H9 (cell line): ENCODE measurements around the gene CD2AP. TPM values are rescaled to one million over a fixed set of nuclear protein-coding genes. Genes with fewer than 3 reads are reported as not detected.

ENCODE experiments used
- DNase-seq: peaks from one replicate; pipeline ENCODE4 v3.0.0-alpha.2; 2017
- H2AFZ ChIP-seq: one replicate; pipeline ENCODE4 v1.6.1; 2013; ENCODE audit warnings: mild to moderate bottlenecking, low read length, control low read depth, moderate library complexity
- H2AK5ac ChIP-seq: 2 replicates; pipeline ENCODE4 v1.6.1; 2013; ENCODE audit warnings: low read length, control low read depth, mixed read lengths; ENCODE audit not compliant: insufficient read length
- H2BK120ac ChIP-seq: one replicate; pipeline ENCODE4 v1.6.1; 2013; ENCODE audit warnings: low read depth, mild to moderate bottlenecking, low read length, control low read depth, inconsistent platforms; ENCODE audit not compliant: poor library complexity, severe bottlenecking
- H2BK12ac ChIP-seq: 2 replicates; pipeline ENCODE4 v1.6.1; 2013; ENCODE audit warnings: low read length, control low read depth, mixed read lengths, low read depth; ENCODE audit not compliant: insufficient read length
- H2BK15ac ChIP-seq: 2 replicates; pipeline ENCODE4 v1.6.1; 2013; ENCODE audit warnings: low read depth, low read length, control low read depth
- H2BK20ac ChIP-seq: one replicate; pipeline ENCODE4 v1.6.1; 2013; ENCODE audit warnings: low read depth, mild to moderate bottlenecking, low read length, control low read depth, inconsistent platforms; ENCODE audit not compliant: poor library complexity, severe bottlenecking
- H2BK5ac ChIP-seq: 2 replicates; pipeline ENCODE4 v1.6.1; 2013; ENCODE audit warnings: low read length, control low read depth, mixed read lengths; ENCODE audit not compliant: insufficient read length
- H3K14ac ChIP-seq: 2 replicates; pipeline ENCODE4 v1.6.1; 2013; ENCODE audit warnings: low read length, control low read depth; ENCODE audit not compliant: insufficient read depth
- H3K18ac ChIP-seq: 2 replicates; pipeline ENCODE4 v1.6.1; 2013; ENCODE audit warnings: low read depth, mild to moderate bottlenecking, mixed read lengths, low read length, control low read depth; ENCODE audit not compliant: insufficient read length
- H3K23ac ChIP-seq: 2 replicates; pipeline ENCODE4 v1.6.1; 2013; ENCODE audit warnings: low read length, control low read depth, mixed read lengths, low read depth; ENCODE audit not compliant: insufficient read length
- H3K23me2 ChIP-seq: 2 replicates; pipeline ENCODE4 v1.6.1; 2013; ENCODE audit warnings: low read depth, mild to moderate bottlenecking, mixed read lengths, low read length, control low read depth; ENCODE audit not compliant: insufficient read length, poor library complexity, severe bottlenecking
- H3K27ac ChIP-seq: 2 replicates; pipeline ENCODE4 v1.5.1; 2013; ENCODE audit warnings: low read length, control low read depth, mixed read lengths, low read depth; ENCODE audit not compliant: insufficient read length
- H3K27me3 ChIP-seq: 2 replicates; pipeline ENCODE4 v1.6.1; 2013; ENCODE audit warnings: low read length, control low read depth, inconsistent platforms; ENCODE audit not compliant: insufficient read depth
- H3K4ac ChIP-seq: 2 replicates; pipeline ENCODE4 v1.6.1; 2013; ENCODE audit warnings: low read depth, mild to moderate bottlenecking, control low read depth, inconsistent platforms, low read length, moderate library complexity
- H3K4me1 ChIP-seq: 2 replicates; pipeline ENCODE4 v1.6.1; 2013; ENCODE audit warnings: low read length, control low read depth, inconsistent platforms; ENCODE audit not compliant: insufficient read depth
- H3K4me2 ChIP-seq: 2 replicates; pipeline ENCODE4 v1.6.1; 2013; ENCODE audit warnings: low read length, control low read depth, mixed read lengths; ENCODE audit not compliant: insufficient read length, insufficient read depth
- H3K56ac ChIP-seq: 2 replicates; pipeline ENCODE4 v1.6.1; 2013; ENCODE audit warnings: low read depth, mild to moderate bottlenecking, mixed read lengths, low read length, control low read depth; ENCODE audit not compliant: insufficient read length
- H3K79me1 ChIP-seq: 2 replicates; pipeline ENCODE4 v1.6.1; 2013; ENCODE audit warnings: low read depth, mild to moderate bottlenecking, moderate library complexity, low read length, control low read depth, inconsistent platforms; ENCODE audit not compliant: insufficient read depth, poor library complexity, severe bottlenecking
- H3K79me2 ChIP-seq: 2 replicates; pipeline ENCODE4 v1.6.1; 2013; ENCODE audit warnings: low read length, control low read depth, inconsistent platforms; ENCODE audit not compliant: insufficient read depth
- H3K9ac ChIP-seq: 2 replicates; pipeline ENCODE4 v1.6.1; 2013; ENCODE audit warnings: low read length, control low read depth, mixed read lengths; ENCODE audit not compliant: insufficient read length; ENCODE audit errors: extremely low read depth
- H3K9me3 ChIP-seq: one replicate; pipeline ENCODE4 v1.6.1; 2013; ENCODE audit warnings: low read depth, low read length, inconsistent platforms; ENCODE audit not compliant: control insufficient read depth
- H3T11ph ChIP-seq: one replicate; pipeline ENCODE4 v1.6.1; 2013; ENCODE audit warnings: mild to moderate bottlenecking, low read length, control low read depth, inconsistent platforms
- H4K20me1 ChIP-seq: one replicate; pipeline ENCODE4 v1.6.1; 2013; ENCODE audit not compliant: control insufficient read depth, insufficient read length, insufficient read depth
- H4K5ac ChIP-seq: 2 replicates; pipeline ENCODE4 v1.6.1; 2013; ENCODE audit warnings: low read depth, mild to moderate bottlenecking, mixed read lengths, low read length, control low read depth; ENCODE audit not compliant: insufficient read length
- H4K8ac ChIP-seq: replicated peaks from 2 replicates; pipeline ENCODE4 v1.6.1; 2013; ENCODE audit warnings: low read length, control low read depth, mixed read lengths, low read depth; ENCODE audit not compliant: insufficient read length
- H4K91ac ChIP-seq: 2 replicates; pipeline ENCODE4 v1.6.1; 2013; ENCODE audit warnings: low read depth, mild to moderate bottlenecking, moderate library complexity, mixed read lengths, low read length, control low read depth; ENCODE audit not compliant: insufficient read length
- H3K27ac Mint-ChIP-seq, 3 experiments: 2 replicates in 2 of 3; 3 replicates in 1 of 3; pipeline ENCODE4 v1.8.0; 2020 to 2021; ENCODE audit warnings: mixed read lengths in 3 of 3, mild to moderate bottlenecking in 1 of 3, moderate library complexity in 1 of 3
- H3K27me3 Mint-ChIP-seq: 2 replicates; pipeline ENCODE4 v1.8.0; 2021; ENCODE audit warnings: low read depth, mild to moderate bottlenecking, moderate library complexity, mixed read lengths
- H3K36me3 Mint-ChIP-seq, 3 experiments: 2 replicates in 2 of 3; 3 replicates in 1 of 3; pipeline ENCODE4 v1.8.0; 2020 to 2021; ENCODE audit warnings: low read depth in 3 of 3, mixed read lengths in 3 of 3; ENCODE audit not compliant: insufficient read depth in 1 of 3
- H3K4me1 Mint-ChIP-seq, 2 experiments: 2 replicates each; pipeline ENCODE4 v1.8.0; 2020; ENCODE audit warnings: mixed read lengths in 2 of 2
- H3K4me3 Mint-ChIP-seq, 2 experiments: 2 replicates in 1 of 2; 3 replicates in 1 of 2; pipeline ENCODE4 v1.8.0; 2020 to 2021; ENCODE audit warnings: mild to moderate bottlenecking in 2 of 2, mixed read lengths in 2 of 2, moderate library complexity in 1 of 2
- H3K9me3 Mint-ChIP-seq, 2 experiments: 2 replicates in 1 of 2; 3 replicates in 1 of 2; pipeline ENCODE4 v1.8.0; 2020; ENCODE audit warnings: mild to moderate bottlenecking in 2 of 2, mixed read lengths in 2 of 2, moderate library complexity in 1 of 2
- CTCF ChIP-seq: fragments of 200-600 bp; sonication (generic); conservative IDR thresholded peaks from 3 replicates; pipeline ENCODE4 v1.8.0; 2021; ENCODE audit warnings: antibody characterized with exemption, mild to moderate bottlenecking
- WGBS: extraction: QIAGEN DNeasy Blood & Tissue Kit; methylation state at CpG from one replicate; pipeline ENCODE4 v1.1.7; 2013; ENCODE audit warnings: missing lambda C conversion rate, low lambda C conversion rate, mixed read lengths; ENCODE audit not compliant: insufficient read length; ENCODE audit errors: extremely low coverage; 5-methylcytosine and 5-hydroxymethylcytosine counted together
- total RNA-seq: library from RNA; stranded (reverse); gene quantifications from 2 replicates; pipeline ENCODE4 v1.2.1, GENCODE V29; 2021

Gene CD2AP
- total RNA-seq, 1 experiment from 2014 or later = 50.1 TPM

GRCh38 chr6:47573109-47573508, 95.5 kb downstream of the CD2AP start:
- Histone ChIP-seq H4K8ac (no peak overlapping the region), H3K4ac (no peak overlapping the region), H3T11ph (no peak overlapping the region), H2BK5ac (no peak overlapping the region), H3K56ac (no peak overlapping the region), H4K91ac (no peak overlapping the region), H3K9me3 (no peaks in the 10 kb centered on the region), H3K4me2 (no peak overlapping the region), H3K14ac (no peak overlapping the region), H3K23me2 (no peaks in the 10 kb centered on the region), H3K79me1 (peaks cover 3% of the 10 kb centered on the region), H2BK120ac (no peak overlapping the region), H3K79me2 (peaks cover 3% of the 10 kb centered on the region; the same call in 1 of the 2 replicates), H3K27me3 (no peaks in the 10 kb centered on the region), H2AFZ (no peak overlapping the region), H2AK5ac (no peak overlapping the region), H3K18ac (no peak overlapping the region), H3K9ac (no peak overlapping the region), H4K20me1 (no peaks in the 10 kb centered on the region), H4K5ac (no peak overlapping the region), H2BK20ac (no peak overlapping the region), H2BK12ac (no peak overlapping the region), H2BK15ac (no peak overlapping the region), H3K23ac (no peak overlapping the region), H3K27ac (no peak overlapping the region), H3K4me1 (no peaks in the 10 kb centered on the region)
- no peak for DNase-seq
- Mint-ChIP-seq H3K4me1 (peaks cover 9 to 10% of the 10 kb centered on the region in 2 experiments), H3K36me3 (peaks cover 3 to 14% (median 11%) of the 10 kb centered on the region in 3 experiments; a peak in 6 of 7 replicates), H3K9me3 (no peaks in the 10 kb centered on the region), H3K27ac (no peak overlapping the region; a peak in 1 of 7 replicates), H3K4me3 (no peak overlapping the region), H3K27me3 (no peaks in the 10 kb centered on the region)
- WGBS = no CpG with 5 or more reads among the region's 2 CpGs
- TF ChIP-seq CTCF = no peak
